Measurements from ENCODE around the gene ACTR6.
"Not testable (repeated sequence)": the region's sequence is repeated elsewhere in the genome, so short reads cannot be mapped to it uniquely, and the experiment has no call there.

GRCh38 chr12:100176493-100176892 is 24.1 kb upstream of the ACTR6 start:
- not testable (repeated sequence) for TF ChIP-seq CTCF, POLR2A (IDR thresholded peaks at IDR 0.05)

Data from heart left ventricle (tissue), 13 donors.